ENCODE data around the gene CD209.

Gene CD209

DNA sequence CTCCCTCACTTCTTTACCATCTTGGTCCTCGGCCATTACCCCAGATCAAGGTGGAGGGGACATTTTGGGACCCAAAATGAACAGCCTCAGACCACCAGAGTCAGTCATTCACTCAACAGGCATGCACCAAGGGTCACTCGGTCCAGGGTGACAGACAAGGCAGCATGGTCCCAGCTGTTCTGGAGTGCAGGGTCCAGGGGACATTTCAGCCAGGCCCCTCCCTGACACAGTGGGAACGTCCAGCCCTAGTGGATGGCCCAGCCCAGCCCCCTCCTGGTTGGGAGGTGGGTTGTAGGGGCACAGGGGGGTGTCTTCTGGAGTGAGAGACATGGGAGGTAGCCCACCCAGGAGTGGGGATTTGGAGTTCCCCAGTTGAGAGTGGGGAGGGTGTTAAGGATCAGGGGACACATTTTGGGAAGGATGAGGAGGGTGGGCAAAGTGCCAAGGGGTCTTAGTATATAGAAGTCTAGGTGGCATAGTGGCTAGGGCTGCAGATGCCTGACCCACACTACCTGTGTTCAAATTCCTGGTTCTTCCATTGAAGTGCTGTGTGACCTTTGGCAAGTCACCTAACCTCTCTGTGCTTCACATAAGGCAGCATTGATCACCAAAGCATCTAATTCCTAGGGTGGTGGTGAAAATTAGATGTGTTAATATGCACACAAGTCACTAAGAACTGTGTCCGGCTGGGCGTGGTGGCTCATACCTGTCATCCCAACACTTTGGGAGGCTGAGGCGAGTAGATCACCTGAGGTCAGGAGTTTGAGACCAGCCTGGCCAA, 42.9 kb downstream of the CD209 start:
- no peak for DNase-seq

DNA sequence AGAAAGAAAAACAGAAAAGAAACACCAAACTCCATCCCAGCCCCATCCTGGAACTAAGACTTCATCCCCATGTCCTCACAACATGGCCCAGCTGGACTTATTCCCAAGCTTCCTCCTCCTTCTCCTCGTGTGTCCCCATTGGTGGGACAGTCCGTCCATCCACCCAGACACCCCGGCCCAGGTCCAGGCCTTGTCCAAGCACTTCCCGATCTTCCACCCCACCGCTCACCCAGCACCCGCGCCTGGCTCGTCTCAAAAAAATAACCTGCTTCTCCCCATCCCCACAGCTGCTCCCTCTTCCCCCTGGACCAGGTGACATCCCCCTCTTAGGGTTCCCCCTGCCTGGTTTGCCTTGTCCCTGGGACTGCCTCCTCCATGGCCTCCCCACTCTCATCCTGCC, 44.0 kb downstream of the CD209 start:
- no peak for DNase-seq

DNA sequence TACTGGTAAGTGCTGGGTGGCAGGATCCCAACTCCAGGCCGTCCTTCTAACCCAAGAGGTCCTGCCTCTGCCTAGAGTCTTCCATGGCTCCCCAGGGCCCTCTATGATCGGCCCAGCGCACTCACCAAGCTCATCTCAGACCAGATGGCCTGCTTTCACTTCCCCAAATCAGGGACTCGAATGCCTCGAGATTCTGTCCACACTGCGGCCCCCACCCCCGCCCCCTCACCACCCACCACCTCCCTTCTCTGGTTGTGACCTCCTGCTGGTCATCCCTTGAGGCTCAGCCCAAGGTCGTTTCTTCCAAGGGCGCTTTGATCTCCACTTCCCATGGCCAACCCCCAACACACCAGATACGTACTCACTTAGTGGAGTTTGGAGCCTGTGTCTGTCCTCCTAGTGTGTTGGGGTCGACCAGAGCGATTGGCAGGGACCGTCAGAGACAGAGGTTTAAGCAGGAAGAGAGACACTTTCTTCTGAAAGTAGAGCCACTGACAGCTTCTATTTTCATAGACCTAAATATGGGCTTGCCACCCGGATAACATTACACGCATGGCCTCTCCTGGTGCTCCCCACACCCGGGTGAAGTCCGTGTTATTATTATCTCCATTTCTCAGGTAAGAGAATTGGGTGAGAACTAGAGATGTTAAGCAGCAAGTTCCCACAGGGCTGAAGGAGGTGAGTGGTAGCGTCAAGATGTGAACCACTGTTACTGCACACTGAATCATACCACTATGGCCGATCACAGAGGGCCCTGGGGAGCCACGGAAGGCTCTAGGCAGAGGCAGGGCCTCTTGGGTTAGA, 45.5 kb downstream of the CD209 start, which contains the start of gene FCER2:
Gene FCER2 (minus strand): TSS at position 478 of the 804 bp plus-strand sequence. CDS start 2,371 bp downstream, outside the sequence.
- DNase-seq = no peak

DNA sequence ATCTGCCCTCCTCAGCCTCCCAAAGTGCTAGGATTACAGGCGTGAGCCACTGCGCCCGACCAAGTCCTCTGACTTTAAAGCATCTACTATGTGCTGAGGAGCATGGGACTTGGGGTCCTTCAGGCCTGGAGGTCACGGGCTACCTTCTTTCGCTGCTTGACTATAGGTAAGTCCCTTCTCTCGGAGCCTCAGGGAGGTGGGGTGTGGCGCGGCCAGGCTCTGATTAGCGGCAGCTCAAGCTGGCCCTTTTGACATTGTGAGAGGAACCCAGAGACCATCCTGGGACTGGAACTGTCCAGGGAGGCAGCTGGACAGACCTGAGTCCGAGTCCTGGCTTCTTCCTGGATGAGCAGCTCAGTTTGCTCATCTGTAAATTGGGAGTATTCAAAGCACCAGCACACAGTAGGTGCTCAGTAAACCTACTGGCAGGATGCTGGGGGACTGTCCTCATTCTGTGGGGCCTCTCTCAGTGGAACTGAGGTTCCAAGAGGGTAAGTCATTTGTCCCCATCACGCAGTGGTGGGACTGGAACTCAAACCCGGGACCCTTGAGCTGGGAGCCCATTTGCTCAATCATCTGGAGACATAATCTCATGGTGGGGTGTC, 46.2 kb downstream of the CD209 start:
- DNase-seq = no peak

DNA sequence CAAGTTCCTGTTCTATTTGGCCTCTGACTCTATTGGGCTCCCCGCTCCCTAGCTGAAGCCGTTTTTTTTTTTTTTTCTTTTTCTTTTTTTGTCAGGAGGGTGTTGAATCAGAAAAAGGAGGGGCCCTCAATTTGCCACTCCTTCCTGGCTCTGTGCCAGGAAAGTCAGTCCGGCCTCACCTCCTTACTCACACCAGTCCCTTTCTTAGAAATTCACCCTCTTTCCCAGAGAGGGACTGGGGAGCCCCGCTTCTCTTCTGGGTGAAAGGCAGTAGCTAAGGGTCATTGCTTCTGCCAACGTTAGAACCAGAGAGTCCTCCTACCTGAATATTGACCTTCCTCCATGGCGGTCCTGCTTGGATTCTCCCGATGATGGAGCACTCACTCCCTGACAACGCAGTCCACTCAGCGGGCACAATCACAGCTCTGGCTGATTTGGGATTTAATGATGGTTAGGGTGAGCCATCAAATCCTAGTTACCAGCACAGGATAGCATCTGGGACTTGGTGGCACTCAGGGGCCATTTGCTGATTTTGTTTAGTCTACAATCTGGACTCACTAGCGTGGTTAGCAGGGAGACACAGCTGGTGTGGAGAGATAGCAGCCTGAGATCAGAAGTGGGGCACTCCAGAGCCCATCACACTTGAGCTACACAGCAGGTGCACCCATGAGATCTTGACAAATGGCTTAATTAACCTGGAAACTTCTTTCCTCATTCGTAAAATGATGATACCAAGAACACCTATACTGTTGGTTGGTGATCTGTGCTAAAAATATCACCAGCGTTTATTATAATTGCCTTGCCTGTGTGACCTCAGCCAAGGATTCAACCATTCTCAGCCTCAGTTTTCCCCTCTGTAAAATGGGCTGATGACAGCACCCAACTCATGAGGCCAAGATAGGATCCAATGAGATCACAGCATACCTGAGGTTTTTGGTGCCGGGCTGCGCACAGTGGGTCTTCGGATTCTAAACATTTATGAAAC, 47.6 kb downstream of the CD209 start:
- peak; percentile 43 for DNase-seq

DNA sequence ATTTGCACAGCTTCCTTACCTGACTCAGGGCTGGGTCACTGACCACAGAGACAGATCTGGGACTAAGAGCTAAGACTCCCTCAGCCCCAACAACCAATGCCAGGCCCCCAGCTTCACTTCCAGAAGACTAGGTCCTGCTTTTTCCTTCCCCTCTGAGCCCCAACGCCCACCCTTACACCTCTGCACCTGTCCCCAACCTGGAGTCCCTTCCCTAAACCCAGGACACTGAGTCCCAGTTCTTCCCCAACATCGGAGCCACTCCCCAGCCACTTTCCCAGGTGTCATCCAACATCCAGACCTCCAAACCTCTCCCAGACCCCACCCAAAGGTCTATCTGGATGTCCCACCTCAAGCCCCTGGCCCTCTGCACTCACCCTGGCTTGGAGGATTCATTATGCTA, 48.3 kb downstream of the CD209 start:
- no peak for DNase-seq

DNA sequence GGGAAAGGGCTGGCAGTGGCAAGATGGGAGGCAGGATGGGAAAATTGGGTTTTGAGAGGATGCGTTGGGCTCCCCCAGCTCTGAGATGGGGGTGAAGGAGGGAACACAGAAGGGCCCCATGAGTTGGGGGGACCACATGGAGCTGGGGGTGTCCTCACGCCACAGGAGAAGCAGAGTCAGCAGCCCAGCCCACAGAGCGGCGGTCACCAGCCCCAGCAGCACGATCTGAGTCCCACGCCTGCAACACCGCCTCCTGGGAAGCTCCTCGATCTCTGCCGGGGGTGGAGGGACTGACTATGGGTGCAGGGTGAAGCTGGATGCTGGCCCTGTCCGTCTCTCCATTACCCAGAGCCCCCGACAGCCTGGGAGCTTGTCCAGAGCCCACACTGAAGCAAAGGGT, 48.8 kb downstream of the CD209 start:
- DNase-seq = no peak

DNA sequence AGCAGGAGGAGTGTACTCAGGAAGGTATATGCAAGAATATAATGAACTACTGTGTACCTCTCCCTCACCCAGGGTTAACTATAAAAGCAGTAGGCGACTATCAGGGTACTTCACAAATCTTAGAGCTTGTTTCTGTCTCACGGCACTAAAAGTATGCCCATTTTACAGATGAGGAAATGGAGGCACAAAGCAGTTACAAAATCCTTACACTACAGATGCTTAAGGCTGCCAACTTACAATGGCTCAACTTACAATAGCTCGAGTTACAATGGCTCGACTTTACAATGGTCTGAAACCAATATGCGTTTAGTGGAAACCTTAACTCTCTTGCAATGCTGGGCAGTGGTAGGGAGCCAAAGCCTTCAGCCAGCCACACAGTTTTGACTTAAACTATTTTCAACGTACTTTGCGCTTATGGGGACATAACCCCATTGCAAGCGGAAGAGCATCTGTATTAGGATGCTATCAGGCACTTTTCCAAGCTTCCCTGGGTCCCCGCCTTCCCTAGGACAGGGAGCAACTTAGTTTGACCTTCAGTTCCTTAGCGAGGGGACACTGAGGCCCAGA, 49.5 kb downstream of the CD209 start:
- no peak for DNase-seq

DNA sequence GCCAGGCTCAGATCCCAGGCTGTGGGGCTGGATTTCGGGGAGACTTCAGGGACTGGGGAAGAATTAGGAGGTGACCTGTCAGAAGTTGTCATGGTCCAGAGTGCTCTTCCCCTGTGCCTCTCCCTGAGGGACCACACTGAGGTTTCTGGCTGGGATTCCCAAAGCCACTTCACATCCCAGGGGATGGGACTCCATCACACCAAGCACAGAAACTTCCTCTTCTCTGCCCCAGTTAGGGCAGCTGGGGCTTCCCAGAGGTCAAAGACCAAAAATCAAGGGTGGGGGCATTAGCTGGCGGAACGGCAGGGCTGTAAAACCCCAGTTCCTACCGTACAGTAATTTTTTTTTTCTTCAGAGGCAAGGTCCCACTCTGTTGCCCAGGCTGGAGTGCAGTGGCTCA, 52.8 kb downstream of the CD209 start:
- no peak for DNase-seq

DNA sequence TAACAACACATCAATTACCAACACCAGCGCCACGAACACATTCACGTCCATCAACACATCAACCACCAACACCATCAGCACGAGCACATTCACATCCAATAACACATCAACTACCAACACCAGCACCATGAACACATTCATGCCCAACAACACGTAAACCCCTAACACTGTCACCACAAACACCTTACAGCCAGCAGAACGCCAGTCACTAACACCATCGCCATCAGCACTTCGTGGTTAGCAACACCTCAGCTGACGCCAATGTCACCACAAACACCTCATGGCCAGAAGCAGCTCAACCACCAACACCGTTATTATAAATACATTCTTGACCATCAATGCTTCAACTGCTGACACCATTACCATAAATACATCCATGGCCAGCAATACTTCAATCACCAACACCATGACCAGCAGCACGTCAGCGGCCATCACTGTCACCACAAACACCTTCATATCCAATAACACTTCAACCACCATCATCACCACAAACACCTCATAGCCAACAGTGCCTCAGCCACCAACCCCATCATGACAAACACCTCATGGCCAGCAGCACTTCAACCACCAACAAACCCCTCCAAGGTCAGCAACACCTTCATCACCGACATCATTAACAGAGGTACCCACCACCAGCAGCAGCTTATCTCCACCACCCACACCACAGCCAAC, 54.8 kb downstream of the CD209 start:
- DNase-seq = peak; percentile 33

DNA sequence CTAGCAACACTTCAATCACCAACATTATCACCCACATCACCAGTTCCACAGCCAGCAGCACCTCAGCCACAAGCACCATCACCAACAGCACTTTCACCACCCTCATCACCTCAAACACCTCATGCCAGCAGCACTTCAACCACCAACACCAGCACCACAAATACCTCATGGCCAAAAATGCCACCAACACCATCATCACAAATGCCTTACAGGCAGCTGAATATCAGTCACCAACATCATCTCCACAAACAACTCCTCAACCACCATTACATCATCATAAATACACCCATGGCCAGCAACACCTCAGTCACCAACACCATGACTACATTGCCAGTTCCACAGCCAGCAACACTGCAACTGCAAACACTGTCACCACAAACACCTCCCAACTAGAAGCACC, 55.8 kb downstream of the CD209 start:
- DNase-seq = peak; percentile 20

DNA sequence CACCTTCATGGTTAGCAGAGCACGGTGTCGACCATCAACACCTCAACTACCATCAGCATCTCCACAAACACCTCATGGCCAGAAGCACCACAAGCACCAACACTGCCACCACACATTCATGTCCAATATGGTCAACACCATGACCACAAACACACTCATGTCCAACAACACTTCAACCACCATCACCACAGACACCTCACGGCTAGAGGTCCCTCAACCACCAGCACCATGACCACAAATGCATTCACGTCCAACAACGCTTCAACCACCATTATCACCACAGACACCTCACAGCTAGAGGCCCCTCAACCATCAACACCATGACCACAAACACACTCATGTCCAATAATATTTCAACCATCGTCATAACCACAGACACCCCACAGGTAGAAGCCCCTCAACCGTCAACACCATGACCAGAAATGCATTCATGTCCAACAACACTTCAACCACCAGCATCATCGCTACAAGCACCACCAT, 56.5 kb downstream of the CD209 start:
- DNase-seq = no peak

Measured in activated CD4-positive, alpha-beta T cell treated with anti-CD3 and anti-CD28 coated beads, Interleukin-2, amount 50 U/mL, for 16 hours (primary cell).